Suprapubic skin (tissue), 3 donors: ENCODE results near the gene OR10A7.

Experiments
- CTCF ChIP-seq, 2 donors: fragments of 200-600 bp in 1 of 2; fragments of 450-650 bp in 1 of 2; sonication (generic) in 1 of 2; IDR thresholded peaks; one replicate each; pipeline ENCODE4 v1.5.1; 2016 to 2019; ENCODE audit warnings: antibody characterized with exemption in 2 of 2, mild to moderate bottlenecking in 1 of 2, moderate library complexity in 1 of 2
- EP300 ChIP-seq: sonication (generic); formaldehyde crosslinking; IDR thresholded peaks from one replicate; pipeline ENCODE4 v1.6.1; 2017; ENCODE audit warnings: antibody characterized with exemption

GRCh38 chr12:55244309-55244708 is 23.5 kb downstream of the OR10A7 start, which contains the start of gene OR6C74:
- no peak for TF ChIP-seq CTCF (IDR thresholded peaks at IDR 0.05)
- TF ChIP-seq EP300 = no peak
